GM19043 (cell line): ENCODE results near the gene CDCP1.

Source experiments
- ATAC-seq: cut with Tn5 transposase; IDR thresholded peaks from one replicate; pipeline ENCODE4 v1.9.1; 2021; ENCODE audit warnings: low read depth; ENCODE audit not compliant: unreplicated experiment

The CDCP1 gene, protein sequence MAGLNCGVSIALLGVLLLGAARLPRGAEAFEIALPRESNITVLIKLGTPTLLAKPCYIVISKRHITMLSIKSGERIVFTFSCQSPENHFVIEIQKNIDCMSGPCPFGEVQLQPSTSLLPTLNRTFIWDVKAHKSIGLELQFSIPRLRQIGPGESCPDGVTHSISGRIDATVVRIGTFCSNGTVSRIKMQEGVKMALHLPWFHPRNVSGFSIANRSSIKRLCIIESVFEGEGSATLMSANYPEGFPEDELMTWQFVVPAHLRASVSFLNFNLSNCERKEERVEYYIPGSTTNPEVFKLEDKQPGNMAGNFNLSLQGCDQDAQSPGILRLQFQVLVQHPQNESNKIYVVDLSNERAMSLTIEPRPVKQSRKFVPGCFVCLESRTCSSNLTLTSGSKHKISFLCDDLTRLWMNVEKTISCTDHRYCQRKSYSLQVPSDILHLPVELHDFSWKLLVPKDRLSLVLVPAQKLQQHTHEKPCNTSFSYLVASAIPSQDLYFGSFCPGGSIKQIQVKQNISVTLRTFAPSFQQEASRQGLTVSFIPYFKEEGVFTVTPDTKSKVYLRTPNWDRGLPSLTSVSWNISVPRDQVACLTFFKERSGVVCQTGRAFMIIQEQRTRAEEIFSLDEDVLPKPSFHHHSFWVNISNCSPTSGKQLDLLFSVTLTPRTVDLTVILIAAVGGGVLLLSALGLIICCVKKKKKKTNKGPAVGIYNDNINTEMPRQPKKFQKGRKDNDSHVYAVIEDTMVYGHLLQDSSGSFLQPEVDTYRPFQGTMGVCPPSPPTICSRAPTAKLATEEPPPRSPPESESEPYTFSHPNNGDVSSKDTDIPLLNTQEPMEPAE

DNA sequence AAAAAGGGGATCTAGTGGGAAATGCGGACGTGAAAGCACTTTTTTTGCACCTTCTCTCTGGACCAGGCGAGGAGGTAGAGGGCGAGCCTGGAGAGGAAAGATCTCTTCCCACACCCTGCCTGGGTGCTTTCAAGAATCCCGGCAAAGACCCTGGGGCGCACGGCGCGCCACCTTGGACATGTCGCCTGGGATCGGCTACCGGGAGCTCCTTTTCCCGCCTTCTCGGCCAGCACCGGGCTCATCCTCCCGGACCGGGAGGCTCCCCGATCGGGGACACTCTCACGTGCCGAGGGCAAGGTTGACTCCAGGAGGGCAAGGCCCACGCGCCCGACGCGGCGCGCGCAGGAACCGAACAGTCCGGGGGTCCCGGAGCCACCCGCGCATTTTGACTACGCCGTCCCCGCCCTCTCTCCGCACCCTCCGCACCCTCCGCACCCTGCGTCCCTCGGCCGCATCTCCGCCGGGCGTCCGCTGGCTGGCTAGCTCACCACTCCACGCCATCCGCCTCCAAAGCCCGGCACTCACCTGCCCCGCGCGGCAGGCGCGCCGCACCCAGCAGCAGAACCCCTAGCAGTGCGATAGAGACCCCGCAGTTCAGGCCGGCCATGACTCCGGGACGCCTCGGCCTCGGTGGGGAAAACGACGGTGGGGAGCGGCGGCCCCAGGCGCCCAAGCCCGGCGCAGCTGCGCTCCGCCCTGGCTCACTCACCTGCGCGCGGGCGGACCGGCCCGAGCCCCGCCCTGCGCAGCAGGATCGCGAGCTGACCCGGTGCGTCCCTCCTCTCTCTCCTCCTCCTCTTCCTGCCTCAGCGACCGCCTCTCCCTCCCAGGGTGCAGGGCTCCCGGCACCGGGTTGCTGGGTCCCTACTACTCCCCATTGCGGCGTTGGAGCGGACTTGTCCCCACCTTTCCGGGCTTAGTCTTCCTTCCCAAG lies at the start of gene CDCP1:
CDCP1 (minus strand) TSS at position 698 of the 934 bp plus-strand sequence; CDS start at position 607, 91 bp downstream.
- ATAC-seq, result no peak

DNA sequence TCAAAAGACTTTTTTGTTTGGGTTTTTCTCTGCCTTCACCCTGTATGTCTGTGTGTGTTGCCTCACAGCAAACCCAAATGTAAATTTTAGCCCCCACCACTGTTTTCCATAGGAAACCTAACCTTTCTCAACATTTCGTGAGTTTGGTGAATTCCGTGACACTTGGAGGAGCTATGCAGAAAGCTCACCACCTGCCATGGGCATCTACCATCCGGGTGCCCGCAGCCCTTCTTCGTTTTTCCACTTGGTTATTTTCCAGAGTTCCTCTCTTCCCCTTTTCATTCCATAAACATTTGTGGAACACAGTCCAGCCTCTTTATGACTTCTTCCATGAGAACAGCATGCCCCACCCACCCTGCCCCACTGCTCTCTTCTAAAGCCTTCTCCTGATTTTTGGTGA lies 48.6 kb upstream of the CDCP1 start:
- ATAC-seq, result no peak

DNA sequence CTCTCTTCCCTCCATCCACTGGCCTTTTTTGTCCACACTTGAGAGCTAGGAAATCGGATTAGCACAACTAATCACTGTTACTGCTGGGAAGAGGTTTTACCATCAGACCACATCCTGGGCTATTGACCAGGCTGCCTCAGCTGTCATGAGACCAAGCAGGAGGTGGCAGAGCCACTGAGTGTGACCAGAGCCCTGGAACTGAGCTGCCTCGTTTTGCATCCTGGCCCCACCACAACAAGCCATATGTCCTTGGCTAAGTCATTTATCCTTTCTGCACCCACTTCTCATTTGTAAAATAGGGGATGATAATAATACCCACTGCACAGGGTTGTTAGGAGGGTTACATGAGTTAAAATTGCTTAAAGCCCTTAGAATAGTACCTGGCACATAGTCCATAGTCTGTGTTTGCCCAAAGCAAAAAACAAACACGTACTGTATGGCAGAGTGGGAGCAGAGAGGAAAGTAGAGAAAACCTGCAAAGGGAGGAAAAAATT lies 45.8 kb upstream of the CDCP1 start:
- no peak for ATAC-seq

DNA sequence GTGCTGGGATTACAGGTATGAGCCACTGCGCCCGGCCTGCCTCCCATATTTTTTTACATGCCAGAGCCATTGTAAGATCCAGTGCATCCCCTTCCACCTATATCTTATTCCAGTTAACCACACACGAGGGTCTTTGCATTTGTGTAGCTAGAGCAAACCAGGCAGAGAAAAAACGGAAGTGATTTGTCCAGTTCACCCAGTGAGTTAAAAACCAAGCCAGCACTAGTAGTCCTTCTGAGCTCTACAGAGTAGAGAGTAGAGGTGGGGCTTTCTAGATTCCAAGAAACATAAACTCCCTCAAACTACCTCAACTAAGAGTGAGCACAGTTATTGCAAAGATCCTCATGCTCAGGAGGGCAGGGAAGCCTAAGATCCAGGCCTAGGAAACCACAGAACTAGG lies 45.2 kb upstream of the CDCP1 start:
- no peak for ATAC-seq

DNA sequence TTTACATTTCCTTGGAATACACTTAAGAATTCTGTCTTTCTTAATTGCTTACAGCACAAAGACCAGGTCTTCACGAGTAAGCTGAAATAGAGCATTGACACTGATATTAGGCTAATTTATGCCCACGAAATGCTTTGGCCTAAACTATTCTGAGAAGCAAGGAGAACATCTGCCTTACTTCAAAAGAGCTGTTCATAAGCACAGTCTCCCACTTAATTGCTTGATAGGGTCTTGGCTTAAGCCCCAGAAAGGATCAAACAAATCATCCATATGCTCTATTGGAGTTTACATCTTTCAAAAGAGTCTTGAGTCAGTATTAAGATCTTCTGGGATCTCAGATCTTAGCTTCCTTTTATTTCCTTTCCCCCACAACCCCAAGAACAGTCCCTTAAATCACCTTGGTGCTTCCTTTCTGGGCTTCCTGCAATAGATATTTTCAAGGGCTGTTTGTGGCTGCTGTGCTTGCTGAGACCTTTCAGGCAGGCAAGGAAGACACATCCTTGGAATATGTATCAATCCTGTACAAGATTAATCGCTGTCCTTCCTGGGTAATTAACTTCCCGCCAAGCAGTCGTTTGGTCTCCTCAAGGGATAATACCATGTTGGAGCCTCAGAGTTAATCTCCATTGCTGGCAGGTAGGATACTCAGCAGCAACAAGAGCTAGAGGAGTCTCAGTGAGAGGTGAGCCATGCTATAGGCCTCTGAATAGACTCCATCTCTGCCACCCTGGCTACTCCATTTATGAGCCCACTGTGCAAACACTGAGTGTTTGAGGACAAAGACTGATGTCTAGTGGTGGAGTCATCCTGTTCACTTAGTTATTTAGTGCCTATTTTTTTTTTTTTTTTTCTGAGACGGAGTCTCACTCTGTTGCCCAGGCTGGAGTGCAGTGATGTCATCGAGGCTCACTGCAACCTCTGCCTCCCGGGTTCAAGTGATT lies 42.8 kb upstream of the CDCP1 start:
- ATAC-seq, result no peak

DNA sequence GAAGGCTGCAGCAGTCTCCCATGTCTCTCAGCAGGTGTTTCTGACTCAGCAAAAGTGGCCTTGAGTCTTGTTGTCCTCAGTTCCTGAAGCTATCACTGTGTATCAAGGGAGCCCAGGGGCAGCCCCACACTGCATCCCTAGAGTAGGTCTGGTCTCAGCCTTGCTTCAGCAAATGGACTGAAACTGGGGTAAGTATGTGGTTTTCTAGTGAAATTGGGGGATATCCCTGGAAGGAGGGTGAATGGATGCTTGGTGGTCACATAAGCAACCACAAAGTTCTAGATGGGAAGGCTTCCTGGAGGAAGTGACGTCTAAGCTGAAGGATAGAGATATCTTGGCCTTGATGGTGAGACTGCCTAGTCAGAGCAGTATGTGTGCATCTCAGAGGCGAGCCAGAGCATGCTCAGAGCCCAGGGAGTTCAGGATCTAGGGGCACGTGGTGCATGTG lies 41.5 kb upstream of the CDCP1 start:
- ATAC-seq, result no peak

DNA sequence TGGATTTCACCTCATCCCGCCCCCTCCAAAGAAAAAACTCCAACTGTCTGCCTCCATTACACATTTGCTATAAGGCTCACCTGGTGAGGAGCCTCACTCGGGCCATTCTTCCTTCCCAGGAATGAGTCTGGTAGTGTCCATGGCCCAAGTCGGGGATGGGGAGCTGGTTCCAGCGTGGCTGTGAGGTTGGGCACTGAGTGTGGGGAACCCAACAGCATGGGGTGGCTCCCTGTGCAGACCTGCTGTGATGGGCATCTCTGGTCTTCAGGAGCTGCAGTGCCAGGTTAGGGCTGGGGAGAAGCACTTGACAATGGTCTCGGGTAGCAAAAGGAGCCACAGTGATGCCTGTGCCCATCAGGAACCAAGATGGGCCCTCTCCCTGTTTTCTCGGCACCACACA lies 40.7 kb upstream of the CDCP1 start:
- no peak for ATAC-seq

DNA sequence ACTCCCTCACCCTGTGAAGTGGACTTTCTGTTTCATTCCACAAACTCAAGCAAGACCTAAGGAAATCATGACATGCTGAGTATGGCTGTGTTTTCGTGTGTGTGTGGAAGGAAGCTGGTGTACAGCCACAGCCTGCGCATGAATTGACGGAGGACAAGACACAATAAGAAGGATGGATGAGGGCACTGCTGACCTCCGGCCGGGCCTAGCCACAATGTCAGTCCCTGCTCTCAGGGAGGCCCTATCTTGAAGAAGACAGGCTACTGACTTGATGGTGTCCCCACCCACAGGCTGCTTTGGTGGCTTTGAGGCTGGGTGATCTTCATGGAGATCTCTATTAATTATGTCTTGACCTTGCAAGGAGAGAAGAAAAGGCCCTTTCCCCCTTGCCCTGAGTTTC lies 39.3 kb upstream of the CDCP1 start:
- ATAC-seq, result no peak

DNA sequence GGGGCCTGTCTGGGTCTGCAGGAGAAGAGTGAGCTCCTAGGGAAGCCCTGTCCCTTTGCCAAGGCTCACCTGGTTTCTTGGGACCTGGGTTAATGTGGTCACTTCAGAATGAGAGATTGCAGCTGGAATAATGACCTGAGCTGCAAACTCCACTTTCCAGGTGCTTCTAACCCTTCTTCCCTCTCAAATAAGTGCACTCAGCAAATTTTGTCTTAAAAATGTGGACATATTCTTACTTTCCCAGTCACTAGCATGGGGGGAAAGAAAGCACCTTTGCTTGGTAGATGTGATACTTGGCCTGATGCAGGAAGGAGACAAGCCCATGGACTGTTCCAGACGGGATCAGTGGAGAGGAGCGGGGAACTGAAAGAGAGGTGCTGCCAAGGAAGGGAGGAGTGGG lies 38.9 kb upstream of the CDCP1 start:
- no peak for ATAC-seq

DNA sequence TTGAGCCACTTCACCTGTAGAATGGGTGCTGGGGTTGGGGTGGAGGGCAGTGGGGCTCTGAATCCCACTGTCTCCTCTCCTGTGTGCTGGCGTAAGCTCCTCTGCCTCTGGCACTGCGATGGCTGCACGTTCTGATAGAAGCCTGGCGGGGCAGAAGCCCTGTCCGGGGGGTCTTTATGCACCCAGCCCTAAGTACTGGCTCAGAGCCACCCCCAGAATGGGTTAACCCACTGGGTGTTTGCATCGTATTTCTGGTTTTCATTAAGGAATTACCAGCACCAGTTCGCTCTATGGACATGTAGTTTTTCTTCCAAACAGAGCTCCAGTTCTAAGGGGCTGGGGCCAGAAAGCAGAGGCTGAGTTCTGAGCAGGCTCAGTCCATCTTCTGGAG lies 37.7 kb upstream of the CDCP1 start:
- no peak for ATAC-seq

DNA sequence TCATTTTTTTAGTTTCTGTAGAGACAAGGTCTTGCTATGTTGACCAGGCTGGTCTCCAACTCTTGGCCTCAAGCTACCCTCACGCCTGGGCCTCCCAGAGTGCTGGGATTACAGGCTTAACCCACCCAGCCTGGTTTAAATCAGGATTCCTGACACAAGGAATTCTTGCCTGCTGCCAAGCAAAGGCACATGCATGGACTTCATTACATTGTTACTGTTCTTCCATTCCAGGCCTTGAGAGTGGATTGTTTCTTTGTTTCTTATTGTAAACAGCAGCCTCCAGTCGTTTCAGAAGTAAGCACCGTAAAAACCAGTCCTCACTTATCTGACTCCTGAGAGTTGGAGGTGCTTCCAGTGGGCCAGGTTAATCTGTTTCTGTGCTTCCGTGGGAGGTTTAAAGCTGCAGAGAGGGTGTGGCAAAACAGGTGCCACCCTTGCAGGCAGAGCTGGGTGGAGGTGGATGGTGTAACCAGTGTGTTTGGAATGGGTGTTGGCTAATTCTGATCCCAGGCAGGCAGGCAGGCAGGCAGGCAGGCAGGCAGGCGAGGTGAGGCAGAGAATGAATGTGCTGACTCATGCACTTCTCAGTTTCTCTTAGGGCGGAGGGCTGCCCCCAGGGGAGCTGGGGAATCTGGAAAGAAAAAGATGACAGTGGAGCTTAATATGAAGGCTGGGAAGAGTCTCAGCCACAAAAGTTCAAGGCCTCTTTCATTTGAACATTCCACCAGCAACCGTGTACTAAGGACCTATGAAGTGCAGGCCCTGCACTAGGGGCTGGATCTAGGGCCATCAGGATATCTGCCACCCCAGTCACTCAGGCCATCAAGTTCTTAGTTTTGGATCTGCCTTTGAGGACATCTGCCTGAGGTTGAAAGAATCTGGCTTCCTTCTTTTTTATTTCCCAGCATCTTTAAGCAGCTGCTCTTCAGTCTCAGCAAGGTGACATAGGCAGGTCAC lies 37.0 kb upstream of the CDCP1 start:
- no peak for ATAC-seq

DNA sequence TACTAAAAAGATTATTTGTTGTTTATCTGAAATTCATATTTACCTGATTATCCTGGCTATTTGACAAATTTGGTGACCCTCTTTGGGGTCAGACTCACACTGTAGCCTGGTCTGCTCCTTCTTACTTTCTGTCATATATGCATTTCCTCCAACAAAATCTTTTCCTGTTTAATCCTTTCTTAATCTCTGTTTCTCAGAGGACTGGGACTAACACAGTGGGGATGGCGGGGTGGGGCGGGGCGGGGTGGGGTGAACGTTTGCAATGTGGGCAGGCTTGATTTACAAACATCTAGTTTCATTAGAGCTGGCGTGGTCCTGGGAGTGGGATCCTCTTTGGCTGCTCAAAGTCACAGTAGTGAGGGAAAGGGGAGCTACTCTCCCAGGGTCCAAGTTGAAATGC lies 35.3 kb upstream of the CDCP1 start:
- ATAC-seq, result no peak

DNA sequence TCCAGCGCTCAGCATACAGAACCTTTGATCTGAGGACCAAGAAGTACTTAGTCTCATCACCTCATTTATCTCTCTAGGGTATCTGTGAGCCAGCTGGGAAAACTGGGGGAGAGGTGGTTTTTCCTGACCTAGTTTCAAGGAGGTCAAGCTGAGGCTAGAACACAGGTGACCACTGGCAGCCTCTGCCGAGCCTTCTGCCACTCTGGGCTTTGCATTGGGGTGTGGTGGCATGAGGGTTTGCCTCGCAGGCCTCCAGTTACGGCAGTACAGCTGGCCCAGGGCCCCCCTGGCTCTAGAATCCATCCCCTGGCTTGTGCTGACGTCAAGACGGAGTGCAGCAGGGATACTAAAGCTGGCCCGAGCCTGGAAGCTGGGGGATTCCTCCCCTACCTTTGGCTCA lies 34.7 kb upstream of the CDCP1 start:
- no peak for ATAC-seq

DNA sequence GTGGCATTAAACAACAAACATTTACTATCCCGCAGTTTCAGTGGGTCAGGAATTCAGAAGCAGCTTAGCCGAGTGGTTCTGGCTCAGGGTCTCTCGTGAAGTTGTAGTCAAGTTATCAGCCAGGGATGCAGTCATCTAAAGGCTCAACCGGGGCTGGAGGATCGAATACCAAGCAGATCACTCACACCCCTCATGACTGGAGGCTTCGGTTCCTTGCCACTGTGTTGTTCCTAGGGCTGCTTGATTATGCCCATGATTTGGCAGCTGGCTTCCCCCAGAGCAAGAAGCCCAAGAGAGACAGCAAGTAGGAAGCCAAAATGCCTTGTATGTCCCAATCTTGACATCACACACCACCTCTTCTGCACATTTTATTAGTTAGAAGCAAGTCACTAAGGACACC lies 33.9 kb upstream of the CDCP1 start:
- ATAC-seq, result no peak

DNA sequence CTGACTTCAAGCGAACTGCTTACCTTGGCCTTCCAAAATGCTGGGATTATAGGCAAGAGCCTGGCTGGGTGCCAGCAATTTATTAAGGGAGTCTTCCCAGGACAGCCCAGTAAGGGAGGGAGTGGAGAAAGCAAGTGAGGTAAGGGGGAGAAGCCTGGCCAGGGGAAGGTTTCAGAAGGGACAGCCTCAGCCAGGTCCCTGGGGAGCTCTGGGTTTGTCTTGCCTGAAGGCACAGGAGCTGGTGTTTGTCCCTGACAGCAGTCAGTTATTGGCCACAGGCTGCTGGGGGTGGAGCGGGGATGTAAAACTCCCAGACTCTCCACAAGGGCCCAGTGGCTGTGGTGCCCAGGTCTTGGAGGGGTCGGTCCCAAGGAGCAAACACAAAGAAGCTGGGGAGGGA lies 33.0 kb upstream of the CDCP1 start:
- ATAC-seq, result no peak

DNA sequence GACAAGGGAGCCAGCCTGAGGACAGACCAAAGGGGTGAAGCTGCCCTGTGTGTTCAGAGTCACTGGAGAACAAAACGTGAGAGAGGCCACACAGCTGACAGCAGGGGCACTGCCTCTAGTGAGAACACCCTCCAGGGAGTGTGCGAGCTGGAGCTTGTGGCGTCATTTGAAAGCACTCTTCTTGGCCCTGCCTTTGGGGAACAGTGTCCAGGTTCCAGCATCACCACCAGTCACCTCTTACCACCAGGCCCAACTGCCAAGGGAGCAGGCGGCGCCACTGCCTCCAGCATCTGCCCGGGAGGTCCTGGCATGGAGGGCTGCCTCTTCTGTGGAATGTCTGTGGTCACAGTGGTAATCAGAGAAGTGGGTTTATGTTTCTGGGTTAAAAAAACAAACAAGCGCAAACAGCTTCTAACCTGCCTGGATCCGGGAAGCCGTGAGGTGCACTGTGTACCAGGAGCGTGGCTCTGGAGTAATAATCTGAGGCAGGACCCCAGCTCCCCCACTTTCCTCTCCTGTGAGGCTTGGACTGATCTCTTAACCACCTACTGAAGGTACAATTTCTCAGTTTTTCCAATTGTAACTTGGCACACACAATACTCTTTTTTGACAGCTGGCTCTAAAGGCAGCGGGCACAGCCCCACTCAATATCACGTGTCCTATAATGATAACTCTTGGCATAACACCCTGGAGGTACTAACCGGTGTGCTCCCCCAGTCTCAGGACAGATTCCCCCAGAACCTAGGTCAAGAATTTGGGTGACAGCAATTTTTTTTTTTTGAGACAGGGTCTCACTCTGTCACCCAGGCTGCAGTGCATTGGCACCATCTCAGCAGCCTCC lies 32.2 kb upstream of the CDCP1 start:
- no peak for ATAC-seq

DNA sequence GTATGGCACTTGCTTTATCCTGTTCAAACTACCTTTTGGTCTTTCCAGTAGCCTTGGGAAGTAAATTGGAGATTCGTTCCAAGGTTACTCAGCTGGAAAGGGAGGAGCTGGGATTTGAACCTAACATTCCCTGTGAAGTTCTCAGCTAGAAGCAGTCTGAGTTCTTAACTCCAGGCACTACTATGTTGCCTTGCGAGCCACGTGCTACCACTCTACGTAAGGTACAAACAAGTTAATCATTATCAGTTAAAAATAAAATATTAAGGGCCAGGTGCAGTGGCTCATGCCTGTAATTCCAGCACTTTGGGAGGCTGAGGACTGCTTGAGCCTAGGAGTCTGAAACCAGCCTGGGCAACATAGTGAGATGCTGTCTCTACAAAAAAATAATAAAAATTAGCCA lies 30.7 kb upstream of the CDCP1 start:
- ATAC-seq, result no peak

DNA sequence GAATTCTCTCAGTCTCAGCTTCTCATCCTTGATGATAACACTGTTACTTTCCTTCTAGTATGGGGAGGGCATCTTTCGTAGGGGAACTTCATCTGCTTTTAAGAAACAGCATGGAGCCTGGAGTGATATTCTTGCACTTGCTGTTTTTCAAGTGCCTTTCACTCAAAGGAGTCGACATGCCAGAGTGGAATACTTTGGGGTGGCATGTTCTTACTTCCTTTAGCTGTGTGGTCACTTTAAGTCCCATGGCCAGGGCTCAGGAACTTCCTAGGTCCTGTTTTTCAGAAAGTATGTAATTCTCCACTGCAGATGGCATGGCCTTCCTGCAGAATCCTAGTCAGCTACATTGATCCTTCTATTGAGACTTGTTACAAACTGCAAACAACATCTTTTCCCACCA lies 28.1 kb upstream of the CDCP1 start:
- ATAC-seq, result no peak
